SK-MEL-5 (cell line): Measurements from ENCODE around the gene FAM193A. TPM values are rescaled to one million over a fixed set of nuclear protein-coding genes. Genes with fewer than 3 reads are reported as not detected.
"Not testable (repeated sequence)": the region's sequence is repeated elsewhere in the genome, so short reads cannot be mapped to it uniquely, and the experiment has no call there.

Experiments used
- DNase-seq: peaks from one replicate; pipeline ENCODE4 v3.0.0-alpha.2; 2016; ENCODE audit warnings: low read depth, low spot score
- in situ Hi-C: cut with HindIII; loops from 2 replicates; pipeline ENCODE4 v1.10.0; 2016; ENCODE audit warnings: low sequenced_read_pairs, high pct_unique_total_duplicates, low pct_unique_long_range_greater_than_20kb
- total RNA-seq: library from RNA; depleted of rRNA; stranded (reverse); fragments of >200 nt; shearing (Covaris generic); gene quantifications from 2 replicates; pipeline ENCODE4 v1.2.3, GENCODE V29; 2014

FAM193A gene
- total RNA-seq, 1 experiment from 2014 or later: 6.3 TPM

GRCh38 chr4:2651998-2652397 lies 115.6 kb downstream of the FAM193A start:
- in situ Hi-C loops: no loop called here
- no peak for DNase-seq

GRCh38 chr4:2652415-2653160 lies 116.1 kb downstream of the FAM193A start:
- in situ Hi-C loops: no loop called here
- DNase-seq: no peak

GRCh38 chr4:2660596-2661211 lies 124.3 kb downstream of the FAM193A start:
- in situ Hi-C loops: no loop called here
- DNase-seq: no peak

- in situ Hi-C loops: no loop called here
- DNase-seq: no peak
These were observed 126.2 kb downstream of the FAM193A start for GRCh38 chr4:2662598-2662997.

- DNase-seq: no peak
- in situ Hi-C loops: no loop called here
These were observed 126.8 kb downstream of the FAM193A start for GRCh38 chr4:2663275-2663674.

GRCh38 chr4:2666722-2667247 lies 130.3 kb downstream of the FAM193A start:
- in situ Hi-C loops: no loop called here

GRCh38 chr4:2667428-2667827 lies 131.0 kb downstream of the FAM193A start:
- no peak for DNase-seq
- in situ Hi-C loops: no loop called here

More at GRCh38 chr4:2666722-2667247, 130.3 kb downstream of the FAM193A start:
- DNase-seq: no peak

- DNase-seq: peak; percentile 90
- in situ Hi-C loops: no loop called here
These were observed 134.9 kb downstream of the FAM193A start for GRCh38 chr4:2671267-2671895.

GRCh38 chr4:2672082-2672481 lies 135.6 kb downstream of the FAM193A start:
- no peak for DNase-seq
- in situ Hi-C loops: no loop called here

GRCh38 chr4:2672700-2673099 lies 136.3 kb downstream of the FAM193A start:
- in situ Hi-C loops: no loop called here
- no peak for DNase-seq

- DNase-seq: peak; percentile 6
- in situ Hi-C loops: no loop called here
These were observed 136.7 kb downstream of the FAM193A start for GRCh38 chr4:2673157-2673556.

GRCh38 chr4:2679762-2680161 lies 143.3 kb downstream of the FAM193A start:
- in situ Hi-C loops, DNase-seq: not testable (repeated sequence)

GRCh38 chr4:2684486-2684885 lies 148.0 kb downstream of the FAM193A start:
- DNase-seq: no peak
- in situ Hi-C loops: no loop called here

GRCh38 chr4:2685541-2685940 lies 149.1 kb downstream of the FAM193A start:
- DNase-seq: no peak
- in situ Hi-C loops: no loop called here

GRCh38 chr4:2686379-2687265 lies 150.2 kb downstream of the FAM193A start:
- in situ Hi-C loops: no loop called here
- no peak for DNase-seq

GRCh38 chr4:2688281-2688680 lies 151.8 kb downstream of the FAM193A start:
- DNase-seq: no peak
- in situ Hi-C loops: no loop called here

GRCh38 chr4:2688697-2689096 lies 152.2 kb downstream of the FAM193A start:
- in situ Hi-C loops: no loop called here

GRCh38 chr4:2689114-2689513 lies 152.7 kb downstream of the FAM193A start:
- no peak for DNase-seq
- in situ Hi-C loops: no loop called here

More at GRCh38 chr4:2688697-2689096, 152.2 kb downstream of the FAM193A start:
- DNase-seq: no peak
